Uterus (tissue), 2 donors: Measurements from ENCODE around the gene CORO7.

ENCODE experiments used
- CTCF ChIP-seq, 4 experiments: fragments of 200-600 bp in 2 of 4; fragments of 450-650 bp in 2 of 4; sonication (generic) in 2 of 4; IDR thresholded peaks; one replicate each; pipeline ENCODE4 v1.5.1; 2016 to 2019; ENCODE audit warnings: antibody characterized with exemption in 4 of 4, mild to moderate bottlenecking in 2 of 4, moderate library complexity in 1 of 4
- POLR2A ChIP-seq, 2 donors: fragments of 450-650 bp; IDR thresholded peaks; one replicate each; pipeline ENCODE4 v1.6.1; 2016; ENCODE audit warnings: antibody characterized with exemption in 2 of 2, mild to moderate bottlenecking in 1 of 2, moderate library complexity in 1 of 2

- TF ChIP-seq CTCF (IDR thresholded peaks at IDR 0.05) (no peak), POLR2A (IDR thresholded peaks at IDR 0.05) (no peak)
These were observed 40.7 kb downstream of the CORO7 start for GRCh38 chr16:4375717-4376116.
